ENCODE results near the gene METTL24. TPM values are rescaled to one million over a fixed set of nuclear protein-coding genes. Genes with fewer than 3 reads are reported as not detected.

Gene METTL24
- total RNA-seq, 1 experiment from 2014 or later: not detected

- H3K27ac ChIP-seq: no peak overlapping the region
- TF ChIP-seq EZH2 (IDR thresholded peaks at IDR 0.05; ENCODE audit: low read depth): no peak
- no peak for TF ChIP-seq CTCF (conservative IDR thresholded peaks at IDR 0.05)
- no peak overlapping the region for H2AFZ ChIP-seq
- H3K9me2 ChIP-seq (ENCODE audit: insufficient read depth): no peaks in the 10 kb centered on the region; the same call in 1 of the 2 replicates
- no peaks in the 10 kb centered on the region for H3K27me3 ChIP-seq (ENCODE audit: insufficient read depth, low read depth)
- no peaks in the 10 kb centered on the region for H3K9me3 ChIP-seq (ENCODE audit: insufficient read depth, low read depth)
- ChIA-PET CTCF (interaction anchor here (0.5 to 0.6 kb wide), 2 partner anchors 10 to 18 kb away, joined by 3 to 8 read pairs; no protein-coding TSS in a partner anchor), POLR2A (ENCODE audit: unreplicated experiment) (no interaction called here)
- H3K4me3 ChIP-seq: no peak overlapping the region
- peaks cover 30% of the 10 kb centered on the region; the same call in 1 of the 2 replicates for H3K36me3 ChIP-seq (ENCODE audit: low read depth)
- intact Hi-C loops (cut with micrococcal nuclease; ENCODE audit: unreplicated experiment): no loop called here
- H3F3A ChIP-seq (ENCODE audit: insufficient read depth, low read depth): no peaks in the 10 kb centered on the region
- H3K4me1 ChIP-seq (replicated peaks; ENCODE audit: insufficient read depth): no peaks in the 10 kb centered on the region
- DNase-seq: no peak
- BruUV-seq (replicated peaks): no TSS peak
- H4K20me1 ChIP-seq (ENCODE audit: insufficient read depth): no peaks in the 10 kb centered on the region
- no peak overlapping the region for H3K4me2 ChIP-seq
- H3K79me2 ChIP-seq (ENCODE audit: low read depth): no peaks in the 10 kb centered on the region
Observed at GRCh38 chr6:110217266-110217665, 140.9 kb downstream of the METTL24 start.

GRCh38 chr6:110216140-110216539, 142.0 kb downstream of the METTL24 start:
- Histone ChIP-seq H4K20me1 (ENCODE audit: insufficient read depth) (no peaks in the 10 kb centered on the region), H3K9me3 (ENCODE audit: insufficient read depth, low read depth) (no peaks in the 10 kb centered on the region), H2AFZ (no peak overlapping the region), H3K79me2 (ENCODE audit: low read depth) (no peaks in the 10 kb centered on the region), H3K36me3 (ENCODE audit: low read depth) (peaks cover 39% of the 10 kb centered on the region; the same call in 1 of the 2 replicates), H3K4me2 (no peak overlapping the region), H3K27me3 (ENCODE audit: insufficient read depth, low read depth) (no peaks in the 10 kb centered on the region), H3K4me3 (no peak overlapping the region), H3K9me2 (ENCODE audit: insufficient read depth) (no peaks in the 10 kb centered on the region; the same call in 1 of the 2 replicates), H3F3A (ENCODE audit: insufficient read depth, low read depth) (no peaks in the 10 kb centered on the region), H3K4me1 (replicated peaks; ENCODE audit: insufficient read depth) (no peaks in the 10 kb centered on the region), H3K27ac (no peak overlapping the region)
- BruUV-seq (replicated peaks): no TSS peak
- intact Hi-C loops (cut with micrococcal nuclease; ENCODE audit: unreplicated experiment): no loop called here
- POLR2A ChIA-PET (ENCODE audit: unreplicated experiment): no interaction called here
- DNase-seq: no peak
- TF ChIP-seq EZH2 (IDR thresholded peaks at IDR 0.05; ENCODE audit: low read depth) (no peak), CTCF (conservative IDR thresholded peaks at IDR 0.05) (no peak)
- CTCF ChIA-PET: no interaction called here

- H2AFZ ChIP-seq: no peak overlapping the region
- H3K4me3 ChIP-seq: no peak overlapping the region
- peaks cover 37% of the 10 kb centered on the region for H3K36me3 ChIP-seq (ENCODE audit: low read depth)
- ChIA-PET POLR2A (ENCODE audit: unreplicated experiment) (no interaction called here), CTCF (no interaction called here)
- H3K9me2 ChIP-seq (ENCODE audit: insufficient read depth): no peaks in the 10 kb centered on the region
- no peaks in the 10 kb centered on the region for H3F3A ChIP-seq (ENCODE audit: insufficient read depth, low read depth)
- DNase-seq: no peak
- H3K9me3 ChIP-seq (ENCODE audit: insufficient read depth, low read depth): no peaks in the 10 kb centered on the region
- H3K4me1 ChIP-seq (replicated peaks; ENCODE audit: insufficient read depth): no peaks in the 10 kb centered on the region
- TF ChIP-seq EZH2 (IDR thresholded peaks at IDR 0.05; ENCODE audit: low read depth) (no peak), CTCF (conservative IDR thresholded peaks at IDR 0.05) (no peak)
- intact Hi-C loops (cut with micrococcal nuclease; ENCODE audit: unreplicated experiment): no loop called here
- no TSS peak for BruUV-seq (replicated peaks)
- H3K4me2 ChIP-seq: no peak overlapping the region
- H3K27ac ChIP-seq: no peak overlapping the region
- no peaks in the 10 kb centered on the region for H3K27me3 ChIP-seq (ENCODE audit: insufficient read depth, low read depth)
- H4K20me1 ChIP-seq (ENCODE audit: insufficient read depth): no peaks in the 10 kb centered on the region
- H3K79me2 ChIP-seq (ENCODE audit: low read depth): no peaks in the 10 kb centered on the region
Observed at GRCh38 chr6:110214338-110214737, 143.8 kb downstream of the METTL24 start.

Measured in PC-9 (cell line).